ENCODE data around the gene CBX6.
"Not testable (repeated sequence)": the region's sequence is repeated elsewhere in the genome, so short reads cannot be mapped to it uniquely, and the experiment has no call there.

Gene CBX6

DNA sequence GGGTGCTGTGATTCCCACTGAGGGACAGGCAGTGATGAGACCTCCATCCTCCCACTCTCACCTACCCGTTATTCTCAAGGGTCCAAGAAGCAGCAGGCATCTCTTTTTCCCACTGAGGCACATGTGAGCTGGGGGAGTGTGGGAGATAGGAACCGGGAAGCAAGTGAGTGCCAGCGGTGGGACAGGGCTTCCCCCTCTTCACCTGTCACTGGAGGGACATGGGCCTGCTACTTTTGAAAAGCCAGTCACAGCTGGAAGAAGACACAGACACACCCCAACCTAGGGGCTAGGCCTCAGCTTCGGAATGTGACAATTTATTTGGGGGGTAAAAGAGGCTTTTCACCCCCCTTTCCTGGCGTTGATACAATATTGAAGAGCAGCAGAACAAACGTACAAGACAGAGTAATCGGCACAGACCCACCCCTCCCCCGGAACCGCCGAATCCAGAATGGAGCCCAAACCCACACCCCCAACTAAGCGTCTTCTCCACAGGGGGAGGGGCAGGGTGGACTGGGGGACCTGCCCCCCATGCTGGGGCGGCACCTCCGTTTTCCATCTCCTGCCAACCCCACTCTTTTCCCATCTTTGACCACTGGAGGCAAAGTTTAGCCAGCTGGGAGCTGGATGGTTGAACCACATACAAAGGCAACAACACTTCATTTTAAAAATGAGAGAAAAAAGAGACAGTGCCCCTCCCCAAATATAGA is 10.7 kb downstream of the CBX6 start:
- DNase-seq (ENCODE audit: low read depth): no peak

GRCh38 chr22:38860283-38861169 is 11.5 kb downstream of the CBX6 start:
- DNase-seq (ENCODE audit: low read depth): no peak

DNA sequence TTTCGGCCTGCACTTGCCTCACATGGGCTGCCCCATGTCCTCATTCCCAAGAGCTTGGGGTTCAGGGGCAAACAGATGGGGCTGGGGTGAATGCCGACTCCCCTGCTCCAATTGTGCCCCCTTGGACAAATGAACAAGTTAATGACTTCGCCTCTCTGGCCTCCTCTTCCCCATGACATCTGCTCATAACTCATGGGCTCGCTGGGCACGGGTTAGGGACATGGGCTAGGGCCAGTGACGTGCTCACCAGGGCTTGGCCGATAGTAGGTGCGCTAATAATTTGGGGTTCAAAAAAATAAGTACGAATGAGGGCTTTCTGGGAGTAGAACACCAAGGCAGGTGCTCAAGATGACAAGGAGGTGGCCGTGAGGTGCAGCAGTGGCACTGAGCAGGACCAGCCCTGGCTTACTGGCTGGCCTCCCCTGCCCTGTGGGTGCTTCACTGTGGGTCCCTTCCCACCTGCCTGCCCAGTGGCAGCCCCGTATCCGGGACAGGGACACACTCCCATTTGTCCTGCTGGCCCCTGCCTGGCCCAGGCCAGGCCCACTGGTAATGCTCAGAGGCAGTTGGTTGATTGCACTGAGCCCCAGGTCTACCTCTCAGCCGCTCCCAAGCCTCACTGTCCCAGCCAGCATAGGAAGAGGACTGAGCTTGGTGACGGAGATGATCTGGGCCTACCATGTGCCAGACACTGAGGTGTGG is 12.3 kb downstream of the CBX6 start:
- no peak for DNase-seq (ENCODE audit: low read depth)

- DNase-seq (ENCODE audit: low read depth): no peak
These were observed 13.5 kb downstream of the CBX6 start for GRCh38 chr22:38858492-38858891.

- DNase-seq (ENCODE audit: low read depth): not testable (repeated sequence)
These were observed 17.5 kb downstream of the CBX6 start for GRCh38 chr22:38854476-38854875.

DNA sequence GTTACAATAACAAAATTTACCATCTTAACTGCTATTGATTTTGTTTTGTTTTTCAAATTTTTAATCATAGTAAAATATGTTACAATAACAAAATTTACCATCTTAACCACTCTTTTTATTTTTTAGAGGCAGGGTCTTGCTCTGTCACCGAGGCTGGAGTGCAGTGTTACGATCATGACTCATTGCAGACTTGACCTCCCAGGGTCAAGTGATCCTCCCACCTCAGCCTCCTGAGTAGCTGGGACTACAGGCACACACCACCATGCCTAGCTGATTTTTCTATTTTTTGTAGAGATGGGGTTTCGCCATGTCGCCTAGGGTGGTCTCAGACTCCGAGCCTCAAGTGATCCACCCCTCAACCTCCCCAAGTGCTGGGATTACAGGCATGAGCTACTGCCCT is 18.1 kb downstream of the CBX6 start:
- not testable (repeated sequence) for DNase-seq (ENCODE audit: low read depth)

GRCh38 chr22:38853196-38853651 is 18.8 kb downstream of the CBX6 start:
- no peak for DNase-seq (ENCODE audit: low read depth)

DNA sequence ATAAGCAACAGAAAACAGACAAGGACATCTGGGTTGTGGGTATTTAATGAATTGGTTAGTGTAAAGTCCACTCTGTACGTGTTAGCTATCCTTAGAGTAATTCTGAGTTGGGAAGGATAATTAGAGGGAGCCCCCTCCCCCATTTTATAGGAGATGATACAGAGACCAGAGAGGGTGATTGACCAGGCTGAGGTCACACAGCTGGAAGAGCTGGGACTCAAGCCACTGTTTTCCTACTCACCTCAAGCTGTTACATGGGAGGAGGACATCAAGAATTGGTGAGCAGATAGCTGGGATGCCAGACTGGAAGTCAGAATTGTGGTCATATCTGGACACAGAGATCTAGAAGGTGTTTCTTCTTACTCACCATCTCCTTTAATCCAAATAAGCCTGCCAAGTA is 19.5 kb downstream of the CBX6 start:
- no peak for DNase-seq (ENCODE audit: low read depth)

DNA sequence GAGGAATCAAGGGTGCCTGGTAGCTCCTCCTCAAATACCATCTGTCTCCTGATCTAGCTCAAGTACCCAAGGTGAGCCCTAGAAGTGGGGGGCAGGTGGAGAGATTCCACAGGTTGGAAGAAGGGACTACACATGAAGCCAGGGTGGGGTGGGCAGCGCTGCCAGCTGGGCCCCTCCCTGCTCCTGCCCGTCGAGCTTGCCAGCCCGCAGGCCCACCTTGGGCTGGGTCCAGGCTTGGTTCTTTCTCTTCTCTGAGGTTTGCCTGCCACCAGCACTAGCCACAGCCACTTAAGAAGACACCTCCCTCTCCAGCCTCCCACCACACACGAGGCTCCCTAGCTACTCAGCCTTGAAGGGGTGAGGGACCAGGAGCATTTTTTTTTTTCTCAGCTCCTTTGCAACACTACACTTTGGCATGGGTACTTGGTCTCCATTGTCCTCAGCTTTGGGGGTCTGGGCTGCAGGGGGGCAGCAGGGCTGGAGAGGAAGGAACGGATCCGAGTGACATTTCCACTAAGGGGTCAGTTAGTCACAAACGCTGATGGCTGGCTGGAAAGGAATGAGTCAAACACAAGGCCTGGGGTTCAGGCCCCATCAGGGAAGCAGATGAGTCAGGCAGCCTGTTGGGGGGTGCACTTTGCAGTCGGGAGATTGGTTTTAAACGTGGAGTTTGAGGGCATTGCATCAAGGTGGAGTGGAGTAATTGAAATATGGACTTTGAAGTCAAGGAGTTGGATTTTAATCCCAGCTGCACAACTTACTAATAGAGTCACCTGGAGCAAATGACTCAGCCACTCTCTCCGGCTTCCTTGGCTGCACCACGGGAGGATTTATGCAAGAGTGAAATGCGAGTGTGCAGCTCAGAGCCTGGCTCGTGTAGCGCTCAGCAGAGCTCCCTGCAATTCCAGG is 20.8 kb downstream of the CBX6 start:
- peak; percentile 79 for DNase-seq (ENCODE audit: low read depth)

DNA sequence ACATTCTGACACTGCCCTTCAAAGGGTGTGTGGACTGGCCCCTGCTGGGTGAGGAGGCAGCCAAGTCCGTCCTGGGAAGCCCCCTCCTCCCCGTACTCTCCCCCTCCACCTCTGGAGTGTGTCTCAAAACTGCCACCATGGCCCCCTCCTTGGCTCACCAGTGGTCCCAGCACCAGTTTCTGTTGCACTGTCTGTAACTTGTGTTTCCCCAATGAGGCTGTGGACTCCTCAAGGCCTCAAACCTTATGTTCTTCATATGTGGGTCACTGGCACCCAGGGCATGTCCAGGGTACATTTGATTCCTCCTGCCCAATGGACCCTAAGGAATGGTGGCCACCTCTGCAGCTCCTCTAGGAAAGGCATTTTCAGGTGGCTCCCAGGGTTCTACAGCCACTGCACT is 21.6 kb downstream of the CBX6 start:
- DNase-seq (ENCODE audit: low read depth): no peak

DNA sequence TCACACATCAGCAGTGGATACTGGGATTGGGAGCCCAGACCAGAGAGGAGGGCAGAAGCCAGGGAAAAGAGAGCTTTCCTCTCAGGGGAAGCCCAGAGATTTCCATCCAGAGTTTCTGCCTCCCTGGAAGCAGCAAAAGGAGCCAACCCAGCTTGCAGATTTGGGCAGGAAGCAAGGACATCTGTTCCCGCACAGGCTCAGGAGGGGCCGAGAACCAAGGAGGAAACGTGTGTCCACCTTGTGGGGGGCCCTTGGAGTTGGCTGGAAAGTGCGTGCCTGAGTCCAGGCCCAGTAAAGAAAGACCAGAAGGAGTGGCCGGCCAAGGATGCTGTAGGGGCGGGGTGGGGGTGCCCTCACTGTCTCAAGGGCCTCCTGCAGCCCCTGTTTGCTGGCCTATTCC is 22.2 kb downstream of the CBX6 start:
- no peak for DNase-seq (ENCODE audit: low read depth)

- no peak for DNase-seq (ENCODE audit: low read depth)
These were observed 25.6 kb downstream of the CBX6 start for GRCh38 chr22:38846412-38846811.

- DNase-seq (ENCODE audit: low read depth): no peak
These were observed 26.8 kb downstream of the CBX6 start for GRCh38 chr22:38845004-38845740.

DNA sequence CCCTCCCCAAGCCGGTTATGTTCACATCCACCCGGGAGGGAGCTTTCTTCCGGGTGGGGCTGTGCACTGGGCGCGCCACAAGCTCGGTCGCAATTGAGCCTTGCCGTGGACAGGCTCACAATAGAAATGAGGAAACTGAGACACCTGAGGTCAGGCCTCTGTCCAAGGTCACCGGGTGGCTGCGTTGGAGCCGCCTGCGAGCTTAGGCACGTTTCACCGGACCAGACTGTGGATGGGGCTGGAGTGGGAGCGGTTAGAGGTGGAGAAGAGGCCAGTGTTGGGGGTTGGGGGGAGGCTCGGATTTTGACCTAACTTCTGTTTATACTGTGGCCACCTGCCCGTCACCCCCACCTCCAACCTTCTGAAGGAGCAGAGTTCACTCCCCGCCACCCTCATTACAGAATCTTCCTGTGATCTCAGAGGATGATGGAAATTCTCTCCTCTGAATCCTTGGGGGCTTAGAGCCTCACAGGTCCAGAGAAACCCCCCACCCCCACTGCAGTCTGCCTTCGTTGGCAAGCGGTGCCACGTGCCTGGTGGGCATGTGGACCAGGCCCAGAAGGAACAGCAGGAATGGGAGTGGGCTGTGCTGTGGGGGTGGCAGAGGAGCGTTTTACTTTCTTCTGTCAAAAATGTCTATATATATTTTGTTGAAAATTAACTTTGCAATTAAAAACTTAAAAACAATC is 27.6 kb downstream of the CBX6 start:
- no peak for DNase-seq (ENCODE audit: low read depth)

DNA sequence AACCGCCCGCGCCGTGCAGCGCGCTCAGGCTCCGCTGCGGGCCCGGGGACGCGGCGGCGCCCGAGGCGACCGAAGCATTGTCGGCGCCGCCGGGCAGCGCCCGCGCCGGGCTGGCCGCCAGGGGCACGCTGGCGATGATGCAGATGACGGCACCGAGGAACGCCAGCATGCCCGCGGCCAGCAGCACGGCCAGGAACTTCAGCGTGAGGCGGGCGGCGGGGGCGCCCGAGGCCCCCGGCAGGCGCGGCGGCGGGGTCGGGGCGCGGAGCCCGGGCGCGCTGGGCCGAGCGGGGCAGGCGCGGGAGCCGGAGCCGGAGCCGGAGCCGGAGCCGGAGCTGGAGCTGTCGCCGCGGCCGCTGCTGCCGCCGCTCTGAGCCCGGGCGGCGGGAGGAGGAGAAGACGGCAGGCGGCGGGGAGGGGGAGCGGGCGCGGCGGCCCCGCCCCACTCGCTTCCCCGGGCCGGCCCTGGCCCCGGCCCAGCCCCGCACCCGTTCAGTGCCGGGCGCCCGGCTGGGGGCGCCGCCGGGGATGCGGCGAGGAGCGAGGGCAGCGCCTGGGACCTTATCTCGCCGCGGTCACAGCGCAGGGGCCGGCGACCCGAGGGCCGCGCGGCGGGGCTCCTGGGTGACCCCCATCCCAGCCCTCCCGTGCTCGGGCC is 28.2 kb downstream of the CBX6 start, which contains the start of gene NPTXR:
NPTXR (minus strand) TSS at position 372 of the 658 bp plus-strand sequence.
- DNase-seq (ENCODE audit: low read depth): peak; percentile 10

DNA sequence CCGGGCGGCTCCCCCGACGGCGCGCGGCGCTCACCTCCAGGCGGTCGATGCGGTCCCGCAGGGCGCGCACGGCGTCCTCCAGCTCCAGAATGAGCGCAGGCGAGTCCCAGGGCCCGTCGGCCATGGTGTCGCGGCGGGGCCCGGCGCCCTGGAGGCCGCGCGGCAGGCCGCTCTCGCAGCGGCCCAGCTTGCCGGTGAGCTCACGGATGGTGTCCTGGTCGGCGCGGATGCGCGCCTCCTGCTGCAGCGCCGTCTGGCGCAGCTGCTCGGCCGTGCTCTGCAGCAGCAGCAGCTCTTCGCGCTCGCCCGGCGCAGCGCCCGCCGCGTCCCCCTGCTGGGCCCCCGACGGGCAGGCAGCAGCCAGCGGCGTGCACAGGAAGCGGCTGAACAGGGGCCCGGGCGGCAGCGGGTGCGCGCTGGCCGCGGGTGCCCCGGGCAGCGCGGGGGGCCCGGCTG is 28.8 kb downstream of the CBX6 start:
- DNase-seq (ENCODE audit: low read depth): peak; percentile 69

DNA sequence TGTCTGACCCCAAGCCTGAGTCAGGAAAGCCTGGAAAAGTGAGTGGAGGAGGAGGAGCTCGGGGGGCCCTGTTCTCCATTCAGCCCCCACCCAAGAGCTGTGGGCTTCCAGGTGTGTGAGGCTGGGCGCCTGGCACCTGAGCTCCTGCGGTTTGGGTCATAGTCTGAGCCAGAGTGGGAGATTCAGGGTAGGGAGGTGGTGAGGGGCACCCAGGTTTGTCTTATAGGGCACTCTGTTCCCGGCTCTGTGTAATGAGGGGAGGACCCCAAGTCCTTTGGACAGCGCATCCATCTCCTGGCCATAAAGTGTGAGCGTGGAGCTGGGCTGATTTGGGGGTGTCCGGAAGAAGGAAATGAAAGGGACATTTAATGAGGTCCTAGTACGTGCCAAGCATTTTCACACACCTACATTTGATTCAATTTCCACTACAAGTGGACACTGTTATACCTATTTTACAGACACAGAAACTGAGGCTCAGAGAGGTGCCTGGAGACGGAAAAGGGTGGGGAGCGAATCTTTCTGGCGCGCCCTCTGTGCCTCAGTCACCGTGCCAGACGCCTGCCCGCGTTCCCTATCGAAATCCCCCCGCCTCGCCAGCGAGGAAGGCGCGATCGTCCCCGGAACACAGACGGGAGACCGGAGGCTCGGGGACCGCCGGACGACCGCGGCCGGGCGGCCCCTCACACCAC is 29.4 kb downstream of the CBX6 start:
- no peak for DNase-seq (ENCODE audit: low read depth)

DNA sequence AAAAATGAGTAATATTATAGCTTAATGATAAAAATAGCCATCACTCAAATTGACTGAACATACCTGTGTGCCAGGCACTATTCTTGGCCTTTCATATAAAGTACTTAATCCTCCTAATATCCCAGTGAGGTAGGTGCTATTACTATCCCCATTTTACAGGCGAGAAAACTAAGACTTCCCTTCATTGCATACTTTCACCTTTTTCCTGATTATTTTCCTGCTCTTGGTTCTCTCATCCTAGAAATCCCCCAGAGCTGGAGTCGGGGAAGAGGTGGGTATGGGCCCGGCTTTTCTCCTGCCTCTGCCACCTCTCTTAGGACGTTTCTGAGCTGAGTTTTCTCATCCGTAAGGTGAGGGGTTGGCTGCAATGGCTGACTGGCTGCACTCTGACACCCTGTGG is 30.4 kb downstream of the CBX6 start:
- DNase-seq (ENCODE audit: low read depth): no peak

DNA sequence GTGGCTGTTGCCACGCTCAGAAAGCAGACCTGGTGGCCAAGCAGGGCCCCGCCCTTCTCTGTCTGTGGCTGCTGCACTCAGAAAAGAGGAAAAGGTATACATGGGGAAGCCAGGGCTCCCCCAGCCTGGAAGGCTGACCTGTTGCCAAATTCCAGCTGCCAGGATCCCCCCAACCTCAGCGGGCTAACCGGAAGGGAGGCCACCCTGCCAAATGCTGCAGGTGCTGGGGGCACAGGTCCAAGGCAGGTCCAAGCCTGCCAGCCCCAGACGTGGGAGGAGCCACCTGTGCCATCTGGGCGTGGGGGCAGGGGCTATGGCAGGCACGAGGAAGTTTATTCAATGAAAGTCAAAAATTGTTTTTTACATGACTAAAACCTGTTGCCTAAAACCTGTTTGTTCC is 30.8 kb downstream of the CBX6 start:
- DNase-seq (ENCODE audit: low read depth): no peak
